Kidney (tissue), 14 donors: ENCODE results near the gene ZNF331. TPM values are rescaled to one million over a fixed set of nuclear protein-coding genes. Genes with fewer than 3 reads are reported as not detected.

Source experiments
- DNase-seq, 5 donors: peaks; one replicate each; pipeline ENCODE4 v3.0.0-alpha.2; 2013 to 2020
- FAIRE-seq: peaks from 2 replicates; lab custom pipeline; 2012; peaks lifted over from hg19 to GRCh38; lab: Jason Lieb, UNC
- H3K27ac ChIP-seq, 2 donors: one replicate each; pipeline ENCODE4 v1.7.0; 2013; ENCODE audit warnings: low read depth in 2 of 2, low read length in 2 of 2, inconsistent platforms in 1 of 2
- H3K27me3 ChIP-seq: one replicate; pipeline ENCODE4 v1.7.1; 2013; ENCODE audit warnings: low read length, inconsistent platforms; ENCODE audit not compliant: control insufficient read depth, insufficient read depth
- H3K36me3 ChIP-seq, 3 donors: one replicate each; pipeline versions ENCODE4 v1.7.0 to v1.7.1; 2013; ENCODE audit warnings: low read length in 3 of 3, control low read depth in 1 of 3, inconsistent platforms in 1 of 3; ENCODE audit not compliant: insufficient read depth in 3 of 3, control insufficient read depth in 2 of 3
- H3K4me1 ChIP-seq, 3 donors: one replicate each; pipeline versions ENCODE4 v1.7.0 to v1.7.1; 2013; ENCODE audit warnings: low read length in 3 of 3, inconsistent platforms in 1 of 3, low read depth in 1 of 3; ENCODE audit not compliant: control insufficient read depth in 2 of 3, insufficient read depth in 2 of 3
- H3K4me3 ChIP-seq, 3 donors: one replicate each; pipeline versions ENCODE4 v1.7.0 to v1.8.1; 2013; ENCODE audit warnings: low read length in 3 of 3, control low read depth in 1 of 3, inconsistent platforms in 1 of 3
- H3K9ac ChIP-seq, 3 donors: one replicate each; pipeline versions ENCODE4 v1.7.0 to v1.7.1; 2013; ENCODE audit warnings: low read length in 3 of 3, control low read depth in 1 of 3, inconsistent platforms in 1 of 3
- H3K9me3 ChIP-seq, 3 donors: one replicate each; pipeline versions ENCODE4 v1.7.0 to v1.7.1; 2013; ENCODE audit warnings: low read length in 3 of 3, control low read depth in 1 of 3, inconsistent platforms in 1 of 3; ENCODE audit not compliant: control insufficient read depth in 2 of 3, insufficient read depth in 1 of 3
- CTCF ChIP-seq: IDR thresholded peaks from 3 replicates; pipeline ENCODE4 v1.5.1; 2012; ENCODE audit warnings: mild to moderate bottlenecking, moderate library complexity, borderline replicate concordance; ENCODE audit not compliant: insufficient read depth; ENCODE audit errors: extremely low read depth
- intact Hi-C: fragments of 100-400 bp; cut with DNase I; formaldehyde crosslinking; loops from one replicate; pipeline ENCODE4 v1.11.1; 2022
- polyA plus RNA-seq: library from polyadenylated mRNA; stranded (reverse); fragments of 350-450 nt; fragmentation: Illumina TruSeq; extraction: RNeasy Lipid Tissue Mini Kit (QIAGEN cat#74804); gene quantifications from one replicate; pipeline ENCODE4 v1.2.3, GENCODE V29; 2014; ENCODE audit warnings: low read depth, low replicate concordance; ENCODE audit not compliant: insufficient read depth
- total RNA-seq: library from RNA; stranded (reverse); fragmentation: NEBNext Ultra II Directional; extraction: Animal tissue kit (Norgen Biotek cat#: 25700); gene quantifications from one replicate; pipeline ENCODE4 v1.2.1, GENCODE V29; 2021
- donor health status: control.
- donor health status: control.
- donor health status: control.
- donor health status: control.
- donor health status: control.
- donor health status: DM: yes; HTN: yes; CAD: no.
- donor health status: Normal renal cell carcinoma (clear cell type).

The ZNF331 gene
- total and polyA plus RNA-seq, 2 donors from 2014 or later, result 6.5 to 22.3 TPM

GRCh38 chr19:53600217-53600616 is 62.3 kb downstream of the ZNF331 start:
- H3K27ac ChIP-seq, result no peak overlapping the region
- no peaks in the 10 kb centered on the region for H3K4me1 ChIP-seq
- no peaks in the 10 kb centered on the region for H3K27me3 ChIP-seq
- no peaks in the 10 kb centered on the region for H3K36me3 ChIP-seq
- no peak overlapping the region for H3K9ac ChIP-seq
- TF ChIP-seq CTCF, result no peak
- DNase-seq (no peak), FAIRE-seq (no peak)
- intact Hi-C loops, result no loop called here
- no peaks in the 10 kb centered on the region for H3K9me3 ChIP-seq
- no peak overlapping the region for H3K4me3 ChIP-seq

- intact Hi-C loops, result no loop called here
- H3K27me3 ChIP-seq, result no peaks in the 10 kb centered on the region
- no peak for DNase-seq
- no peak for TF ChIP-seq CTCF
- no peak overlapping the region for H3K27ac ChIP-seq
- H3K9me3 ChIP-seq, result no peaks in the 10 kb centered on the region
- no peak for FAIRE-seq
- no peaks in the 10 kb centered on the region for H3K36me3 ChIP-seq
- no peak overlapping the region for H3K4me3 ChIP-seq
- H3K9ac ChIP-seq, result no peak overlapping the region
- H3K4me1 ChIP-seq, result no peaks in the 10 kb centered on the region
Observed at GRCh38 chr19:53606031-53606430, 68.1 kb downstream of the ZNF331 start.

- no peak for FAIRE-seq
Observed at GRCh38 chr19:53608381-53608780, 70.4 kb downstream of the ZNF331 start.

More at GRCh38 chr19:53608381-53608780, 70.4 kb downstream of the ZNF331 start:
- TF ChIP-seq CTCF, result no peak
- Histone ChIP-seq H3K27ac (no peak overlapping the region), H3K4me3 (no peak overlapping the region), H3K4me1 (no peaks in the 10 kb centered on the region), H3K27me3 (no peaks in the 10 kb centered on the region), H3K9me3 (no peaks in the 10 kb centered on the region), H3K36me3 (no peaks in the 10 kb centered on the region), H3K9ac (no peak overlapping the region)
- intact Hi-C loops, result no loop called here
- DNase-seq, result no peak
